KMS-11 (cell line): Measurements from ENCODE around the gene DDB1.

ENCODE experiments used
- H2AFZ ChIP-seq: fragments of 200-600 bp; sonication (generic); 2 replicates; pipeline ENCODE4 v1.6.1; 2016; ENCODE audit warnings: antibody characterized with exemption, mixed run types, low read depth
- H3K27ac ChIP-seq: fragments of 200-600 bp; sonication (generic); 2 replicates; pipeline ENCODE4 v1.6.1; 2016; ENCODE audit warnings: mild to moderate bottlenecking, mixed run types
- H3K27me3 ChIP-seq: fragments of 200-600 bp; sonication (generic); 2 replicates; pipeline ENCODE4 v1.6.1; 2017; ENCODE audit warnings: mild to moderate bottlenecking, low read depth, mixed run types, moderate library complexity; ENCODE audit not compliant: insufficient read depth
- H3K36me3 ChIP-seq: fragments of 200-600 bp; sonication (generic); 2 replicates; pipeline ENCODE4 v1.6.1; 2017; ENCODE audit warnings: mild to moderate bottlenecking, mixed run types; ENCODE audit not compliant: insufficient read depth
- H3K4me1 ChIP-seq: fragments of 200-600 bp; sonication (generic); 2 replicates; pipeline ENCODE4 v1.6.1; 2016; ENCODE audit warnings: mild to moderate bottlenecking, low read depth, mixed run types; ENCODE audit not compliant: poor library complexity, severe bottlenecking
- H3K4me2 ChIP-seq: fragments of 200-600 bp; sonication (generic); 2 replicates; pipeline ENCODE4 v1.7.0; 2016; ENCODE audit warnings: mild to moderate bottlenecking, mixed run types
- H3K4me3 ChIP-seq: fragments of 200-600 bp; sonication (generic); IDR thresholded peaks from 2 replicates; pipeline ENCODE4 v1.6.1; 2017; ENCODE audit warnings: low read depth, low read length, mixed read lengths; ENCODE audit not compliant: insufficient read depth
- H3K79me2 ChIP-seq: fragments of 200-600 bp; sonication (generic); 2 replicates; pipeline ENCODE4 v1.6.1; 2016; ENCODE audit warnings: low read depth, mixed run types; ENCODE audit not compliant: insufficient read depth
- H3K9ac ChIP-seq: fragments of 200-600 bp; sonication (generic); 2 replicates; pipeline ENCODE4 v1.6.1; 2016; ENCODE audit warnings: mild to moderate bottlenecking, mixed run types
- H4K20me1 ChIP-seq: fragments of 200-600 bp; sonication (generic); 2 replicates; pipeline ENCODE4 v1.6.1; 2016; ENCODE audit warnings: mild to moderate bottlenecking, mixed run types; ENCODE audit not compliant: insufficient read depth
- TF ChIP-seq, protein P1 (sequence below): fragments of 200-600 bp; sonication (generic); conservative IDR thresholded peaks from 2 replicates; pipeline ENCODE4 v1.6.1; 2017; ENCODE audit warnings: low read depth, mild to moderate bottlenecking, antibody characterized with exemption, low read length, moderate library complexity, mixed read lengths

The DDB1 gene

GRCh38 chr11:61375761-61376108 is 42.8 kb upstream of the DDB1 start:
- TF ChIP-seq, protein P1, sequence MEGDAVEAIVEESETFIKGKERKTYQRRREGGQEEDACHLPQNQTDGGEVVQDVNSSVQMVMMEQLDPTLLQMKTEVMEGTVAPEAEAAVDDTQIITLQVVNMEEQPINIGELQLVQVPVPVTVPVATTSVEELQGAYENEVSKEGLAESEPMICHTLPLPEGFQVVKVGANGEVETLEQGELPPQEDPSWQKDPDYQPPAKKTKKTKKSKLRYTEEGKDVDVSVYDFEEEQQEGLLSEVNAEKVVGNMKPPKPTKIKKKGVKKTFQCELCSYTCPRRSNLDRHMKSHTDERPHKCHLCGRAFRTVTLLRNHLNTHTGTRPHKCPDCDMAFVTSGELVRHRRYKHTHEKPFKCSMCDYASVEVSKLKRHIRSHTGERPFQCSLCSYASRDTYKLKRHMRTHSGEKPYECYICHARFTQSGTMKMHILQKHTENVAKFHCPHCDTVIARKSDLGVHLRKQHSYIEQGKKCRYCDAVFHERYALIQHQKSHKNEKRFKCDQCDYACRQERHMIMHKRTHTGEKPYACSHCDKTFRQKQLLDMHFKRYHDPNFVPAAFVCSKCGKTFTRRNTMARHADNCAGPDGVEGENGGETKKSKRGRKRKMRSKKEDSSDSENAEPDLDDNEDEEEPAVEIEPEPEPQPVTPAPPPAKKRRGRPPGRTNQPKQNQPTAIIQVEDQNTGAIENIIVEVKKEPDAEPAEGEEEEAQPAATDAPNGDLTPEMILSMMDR, result no peak
- no peaks in the 10 kb centered on the region for H3K27me3 ChIP-seq
- H4K20me1 ChIP-seq, result no peaks in the 10 kb centered on the region
- H3K4me3 ChIP-seq, result no peak overlapping the region
- H3K4me1 ChIP-seq, result peaks cover 28% of the 10 kb centered on the region
- H2AFZ ChIP-seq, result no peak overlapping the region
- no peak overlapping the region for H3K27ac ChIP-seq
- H3K4me2 ChIP-seq, result no peak overlapping the region
- no peaks in the 10 kb centered on the region for H3K36me3 ChIP-seq
- H3K9ac ChIP-seq, result no peak overlapping the region
- H3K79me2 ChIP-seq, result no peaks in the 10 kb centered on the region

DNA sequence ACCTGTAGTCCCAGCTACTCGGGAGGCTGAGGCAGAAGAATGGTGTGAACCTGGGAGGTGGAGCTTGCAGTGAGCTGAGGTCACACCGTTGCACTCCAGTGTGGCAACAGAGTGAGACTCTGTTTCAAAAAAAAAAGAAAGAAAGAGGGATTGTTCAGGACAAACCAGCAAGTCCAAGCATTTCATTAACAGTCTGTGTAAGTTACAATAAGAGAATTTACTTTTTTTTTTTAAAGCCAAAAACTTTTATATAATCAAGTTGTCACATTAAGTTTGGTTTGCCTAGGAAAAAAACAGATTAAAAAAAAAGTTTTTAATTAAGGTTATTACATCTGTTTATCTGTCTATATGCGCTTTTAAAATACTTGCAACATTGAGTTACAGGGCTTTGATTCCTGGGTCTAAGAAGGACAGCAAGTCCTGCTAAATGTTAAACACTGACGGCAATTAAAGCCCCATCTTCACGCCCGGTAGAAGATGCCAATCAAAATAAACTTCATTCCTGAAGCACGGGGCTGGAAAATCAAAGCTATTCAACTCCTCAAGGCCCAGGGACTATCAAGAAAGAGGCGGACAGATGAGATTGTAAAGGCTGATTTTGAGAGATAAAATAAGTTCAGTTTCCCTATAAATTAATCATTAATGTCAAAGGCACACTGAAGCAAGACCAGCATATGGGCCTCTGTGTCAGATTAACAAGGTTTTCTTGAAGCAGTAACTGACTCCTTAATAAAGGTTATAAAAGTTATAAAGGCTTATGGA is 39.9 kb upstream of the DDB1 start:
- H3K79me2 ChIP-seq, result no peaks in the 10 kb centered on the region
- H3K27ac ChIP-seq, result no peak overlapping the region
- H3K4me1 ChIP-seq, result peaks cover 55% of the 10 kb centered on the region
- H4K20me1 ChIP-seq, result no peaks in the 10 kb centered on the region
- H3K27me3 ChIP-seq, result no peaks in the 10 kb centered on the region
- no peak overlapping the region for H3K4me3 ChIP-seq
- TF ChIP-seq, protein P1, result no peak
- no peak overlapping the region for H3K4me2 ChIP-seq
- H3K9ac ChIP-seq, result no peak overlapping the region
- H2AFZ ChIP-seq, result no peak overlapping the region
- H3K36me3 ChIP-seq, result peaks cover 4% of the 10 kb centered on the region; the same call in 1 of the 2 replicates

- peaks cover 15% of the 10 kb centered on the region; the same call in 1 of the 2 replicates for H3K36me3 ChIP-seq
- peak overlapping the region; percentile 99 for H3K27ac ChIP-seq
These were observed 37.6 kb upstream of the DDB1 start for GRCh38 chr11:61370349-61371005.

DNA sequence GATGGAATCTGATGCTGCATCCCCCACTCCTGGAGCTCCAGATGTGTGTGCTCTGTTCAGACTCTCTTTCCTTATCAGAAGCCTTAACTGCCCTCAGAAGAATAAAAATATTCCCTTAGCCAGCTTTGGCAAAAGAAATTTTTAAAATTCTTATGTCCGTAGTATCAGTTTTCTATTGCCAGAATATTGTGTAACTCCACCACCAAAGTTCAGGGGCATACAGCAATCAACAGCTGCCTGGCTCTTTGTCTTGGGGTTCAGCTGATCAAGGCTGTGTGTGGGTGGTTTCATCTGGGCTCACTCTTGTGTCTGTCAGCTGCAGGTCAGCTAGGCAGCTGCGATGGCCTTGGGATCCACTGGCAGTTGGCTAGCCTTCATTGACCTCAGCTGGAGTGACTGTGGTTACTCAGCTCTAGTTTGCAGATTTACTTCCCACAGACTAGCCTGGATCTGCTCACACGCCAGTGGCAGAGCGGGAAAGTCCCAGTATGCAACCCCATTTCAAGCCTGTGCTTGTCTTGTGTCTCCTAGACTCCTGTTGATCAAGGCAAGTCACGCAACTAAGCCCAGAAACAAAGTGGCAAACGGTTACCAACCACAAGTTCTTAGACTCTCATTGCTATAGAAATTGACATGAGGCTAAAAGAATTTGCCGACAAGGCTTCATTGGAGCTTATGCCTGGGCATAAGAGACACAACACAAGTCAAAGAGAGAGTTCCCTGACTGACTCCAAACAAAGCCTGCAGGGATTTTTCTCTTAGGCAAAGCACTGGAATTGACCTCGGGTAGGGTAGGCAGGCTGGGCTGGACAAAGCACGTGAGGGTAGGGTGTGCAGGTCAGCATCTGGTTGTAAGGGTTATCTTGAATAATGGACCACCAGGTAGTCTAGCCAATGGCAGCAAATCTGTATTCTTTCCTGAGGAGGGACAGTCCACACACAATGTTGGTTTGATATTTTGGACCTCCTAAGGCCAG is 36.8 kb upstream of the DDB1 start:
- Histone ChIP-seq H3K79me2 (peaks cover 2% of the 10 kb centered on the region; the same call in 1 of the 2 replicates), H3K4me2 (peak overlapping the region; percentile 72), H4K20me1 (no peaks in the 10 kb centered on the region), H3K36me3 (peaks cover 18% of the 10 kb centered on the region; the same call in 1 of the 2 replicates), H3K27ac (peak overlapping the region; percentile 99), H3K9ac (peak overlapping the region; percentile 83), H3K27me3 (no peaks in the 10 kb centered on the region), H3K4me3 (no peak overlapping the region), H2AFZ (no peak overlapping the region), H3K4me1 (peaks cover 76% of the 10 kb centered on the region)
- TF ChIP-seq, protein P1, result no peak

More at GRCh38 chr11:61370349-61371005, 37.6 kb upstream of the DDB1 start:
- TF ChIP-seq, protein P1, result no peak
- peaks cover 77% of the 10 kb centered on the region for H3K4me1 ChIP-seq
- H3K4me2 ChIP-seq, result peak overlapping the region; percentile 72
- peak overlapping the region; percentile 83 for H3K9ac ChIP-seq
- H3K79me2 ChIP-seq, result no peaks in the 10 kb centered on the region
- H3K27me3 ChIP-seq, result no peaks in the 10 kb centered on the region
- H2AFZ ChIP-seq, result no peak overlapping the region
- H4K20me1 ChIP-seq, result no peaks in the 10 kb centered on the region
- no peak overlapping the region for H3K4me3 ChIP-seq
